GM12892 (cell line): Measurements from ENCODE around the gene KCNQ1OT1.

ENCODE experiments used
- DNase-seq: peaks from one replicate; pipeline ENCODE4 v3.0.0; 2011; ENCODE audit not compliant: insufficient read length
- FAIRE-seq: peaks from 2 replicates; lab custom pipeline; 2011; peaks lifted over from hg19 to GRCh38; lab: Jason Lieb, UNC
- POLR2A ChIP-seq: IDR thresholded peaks from 2 replicates; pipeline ENCODE4 v1.6.1; 2011; ENCODE audit warnings: low read depth, low read length, control low read depth
- POLR2AphosphoS5 ChIP-seq: IDR thresholded peaks from 2 replicates; pipeline ENCODE4 v1.6.1; 2011; ENCODE audit warnings: low read depth, low read length, control low read depth
- TAF1 ChIP-seq: IDR thresholded peaks from 2 replicates; pipeline ENCODE4 v1.6.1; 2011; ENCODE audit warnings: low read depth, mild to moderate bottlenecking, control low read depth, low read length, borderline replicate concordance

The KCNQ1OT1 gene

DNA sequence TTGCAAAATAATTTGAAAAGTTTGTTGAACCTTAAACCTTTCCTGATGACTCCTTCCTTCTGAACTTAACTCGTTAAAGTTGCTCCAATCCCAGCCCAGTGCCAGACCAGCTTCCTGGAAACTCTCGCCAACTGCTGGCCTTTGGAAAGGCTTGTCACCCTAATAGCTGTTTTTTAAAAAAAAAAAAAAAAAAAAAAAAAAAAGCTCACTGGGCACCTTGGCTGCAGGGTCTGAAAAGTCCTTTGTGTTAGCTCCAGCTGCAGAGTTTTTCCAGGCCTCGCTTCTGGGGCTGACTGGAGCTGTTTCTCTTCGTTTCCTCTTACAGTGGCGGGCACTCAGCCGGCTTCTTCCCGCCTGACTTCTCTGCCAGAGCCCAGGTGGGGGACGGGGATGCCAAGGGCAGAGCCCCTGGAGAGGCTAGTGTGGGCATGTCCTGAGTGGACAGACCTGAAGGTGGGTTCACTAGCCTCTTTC is 25.1 kb downstream of the KCNQ1OT1 start:
- DNase-seq (no peak), FAIRE-seq (no peak)
- no peak for TF ChIP-seq TAF1
- no peak for TF ChIP-seq POLR2A
- no peak for TF ChIP-seq POLR2AphosphoS5

DNA sequence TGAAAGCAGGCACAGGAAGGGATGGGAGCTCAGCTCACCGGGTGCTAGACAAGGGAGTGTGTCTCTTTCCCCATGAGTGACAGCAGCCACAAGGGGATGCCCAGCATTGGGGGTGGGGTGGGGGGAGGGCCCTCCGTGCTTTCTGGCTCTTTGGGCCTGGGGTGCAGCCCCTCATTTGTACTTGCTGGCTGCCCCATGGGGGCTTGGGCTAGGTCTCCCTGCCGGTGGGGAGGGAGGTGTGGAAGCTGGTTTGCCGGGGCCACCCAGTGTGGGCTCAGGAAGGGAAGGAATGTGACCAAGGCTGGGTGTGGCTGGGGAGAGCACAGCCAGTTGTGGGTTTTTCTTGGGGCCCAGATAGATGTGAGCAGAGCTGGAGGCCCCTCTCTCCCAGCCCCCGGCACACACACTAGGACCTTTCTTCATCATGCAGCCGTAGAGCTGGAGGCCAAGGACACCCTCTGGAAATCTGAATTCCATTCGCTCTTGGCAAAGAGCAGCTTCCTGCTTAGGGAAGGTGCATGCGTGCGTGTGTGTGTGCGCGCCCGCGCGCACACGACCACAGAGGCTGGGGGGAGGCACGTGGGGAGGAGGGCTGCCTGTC is 25.8 kb downstream of the KCNQ1OT1 start:
- no peak for DNase-seq
- no peak for FAIRE-seq
- no peak for TF ChIP-seq POLR2AphosphoS5
- TF ChIP-seq TAF1: no peak
- no peak for TF ChIP-seq POLR2A

DNA sequence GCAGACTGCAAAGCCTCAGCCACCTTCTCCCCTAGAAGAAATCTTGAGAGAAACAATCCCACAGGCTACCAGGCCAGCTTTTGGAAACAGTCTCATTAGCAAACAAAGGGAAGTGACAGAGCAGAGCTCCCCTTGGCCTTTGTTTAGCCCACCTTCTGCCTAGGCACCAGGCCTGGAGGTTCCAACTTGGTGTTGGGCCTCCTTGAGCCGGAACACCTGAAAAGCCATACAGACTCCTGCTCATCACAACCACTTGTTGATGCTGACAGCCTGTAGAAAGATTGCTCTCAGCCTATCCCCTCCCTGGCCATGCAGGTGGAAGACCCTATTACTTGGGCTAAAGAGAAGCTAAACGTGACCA is 26.6 kb downstream of the KCNQ1OT1 start:
- DNase-seq (no peak), FAIRE-seq (no peak)
- TF ChIP-seq TAF1: no peak
- no peak for TF ChIP-seq POLR2A

DNA sequence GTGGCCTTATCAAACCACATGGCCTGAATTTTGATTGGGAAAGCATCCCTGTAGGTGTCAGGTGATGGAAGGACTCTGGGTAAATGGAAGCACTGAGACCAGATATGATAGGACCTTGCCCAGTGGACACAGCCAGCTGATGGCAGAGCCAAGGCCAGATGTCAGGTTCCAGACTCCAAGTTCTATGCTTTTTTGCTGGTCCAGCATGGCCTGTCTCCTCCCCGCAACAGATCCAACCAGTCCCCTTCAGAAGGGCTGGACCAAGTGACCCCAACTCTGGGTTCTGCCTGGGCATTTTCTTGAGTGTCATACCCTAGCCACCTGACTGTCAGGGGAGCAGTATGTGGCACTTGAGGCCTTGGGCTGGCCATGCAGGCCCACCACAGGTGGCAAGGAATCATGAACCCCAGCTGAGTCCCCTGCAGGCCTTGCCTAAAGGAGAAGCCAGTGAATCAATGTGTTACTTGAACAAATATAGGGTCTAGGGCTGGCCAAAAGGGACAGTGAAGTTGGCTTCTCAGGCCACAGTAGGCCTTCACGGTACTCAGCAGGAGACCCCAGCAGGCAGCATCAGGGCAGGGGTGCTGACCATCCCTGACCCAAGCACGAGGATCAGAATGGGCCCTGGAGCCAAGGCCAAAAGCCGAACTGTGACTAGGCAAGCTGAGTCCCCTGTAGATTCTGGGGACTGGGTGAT is 27.1 kb downstream of the KCNQ1OT1 start:
- no peak for DNase-seq
- no peak for TF ChIP-seq POLR2AphosphoS5
- no peak for TF ChIP-seq POLR2A
- no peak for TF ChIP-seq TAF1
- no peak for FAIRE-seq

DNA sequence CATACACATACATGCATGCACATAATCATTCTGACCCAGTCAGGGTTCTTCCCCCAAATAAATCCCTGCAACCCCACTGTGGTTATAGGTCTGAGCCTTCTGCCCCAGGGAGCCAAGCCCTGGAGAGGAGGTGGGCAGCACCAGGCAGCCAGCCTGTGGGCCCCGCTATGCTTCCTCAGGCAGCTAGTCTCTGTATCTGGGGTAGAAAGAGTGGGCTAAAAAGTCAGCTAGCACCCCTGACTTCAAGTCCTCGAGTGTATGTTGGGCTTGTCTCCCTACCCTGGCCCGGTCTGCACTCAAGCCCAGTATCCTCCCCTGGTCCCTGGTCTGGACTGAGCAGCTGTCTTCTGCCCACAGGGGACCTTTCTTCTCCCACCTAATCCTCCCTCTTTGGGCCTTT is 28.0 kb downstream of the KCNQ1OT1 start:
- FAIRE-seq (no peak), DNase-seq (no peak)
- TF ChIP-seq TAF1 (no peak), POLR2A (no peak)

DNA sequence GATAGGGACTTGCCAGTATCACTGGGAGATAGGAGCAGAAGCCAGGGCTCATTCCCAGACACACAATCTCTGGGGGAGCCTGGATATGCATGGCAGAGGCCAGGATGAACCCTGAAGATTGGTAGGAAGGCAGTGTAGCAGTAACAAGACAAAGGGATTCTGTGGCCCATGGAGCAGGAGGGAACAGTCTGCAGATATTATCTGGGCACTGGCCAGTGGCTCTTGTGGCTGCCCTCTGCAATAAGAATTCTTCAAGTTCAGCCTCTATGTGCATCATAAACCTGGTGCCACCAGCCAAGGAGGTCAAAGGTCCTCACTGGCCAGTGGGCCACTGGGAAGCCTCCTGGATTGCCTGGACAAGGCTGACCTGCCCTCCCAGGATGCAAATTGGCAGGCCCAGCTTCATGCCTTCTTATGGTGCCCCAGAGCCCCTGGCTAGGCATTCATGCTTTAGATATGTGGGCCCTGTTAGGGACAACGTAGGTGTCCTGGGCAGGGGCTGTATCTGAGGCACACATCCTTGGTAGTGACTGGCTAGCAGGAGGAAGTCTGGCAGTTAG is 29.2 kb downstream of the KCNQ1OT1 start:
- no peak for DNase-seq
- no peak for FAIRE-seq
- TF ChIP-seq POLR2AphosphoS5 (no peak), POLR2A (no peak), TAF1 (no peak)

DNA sequence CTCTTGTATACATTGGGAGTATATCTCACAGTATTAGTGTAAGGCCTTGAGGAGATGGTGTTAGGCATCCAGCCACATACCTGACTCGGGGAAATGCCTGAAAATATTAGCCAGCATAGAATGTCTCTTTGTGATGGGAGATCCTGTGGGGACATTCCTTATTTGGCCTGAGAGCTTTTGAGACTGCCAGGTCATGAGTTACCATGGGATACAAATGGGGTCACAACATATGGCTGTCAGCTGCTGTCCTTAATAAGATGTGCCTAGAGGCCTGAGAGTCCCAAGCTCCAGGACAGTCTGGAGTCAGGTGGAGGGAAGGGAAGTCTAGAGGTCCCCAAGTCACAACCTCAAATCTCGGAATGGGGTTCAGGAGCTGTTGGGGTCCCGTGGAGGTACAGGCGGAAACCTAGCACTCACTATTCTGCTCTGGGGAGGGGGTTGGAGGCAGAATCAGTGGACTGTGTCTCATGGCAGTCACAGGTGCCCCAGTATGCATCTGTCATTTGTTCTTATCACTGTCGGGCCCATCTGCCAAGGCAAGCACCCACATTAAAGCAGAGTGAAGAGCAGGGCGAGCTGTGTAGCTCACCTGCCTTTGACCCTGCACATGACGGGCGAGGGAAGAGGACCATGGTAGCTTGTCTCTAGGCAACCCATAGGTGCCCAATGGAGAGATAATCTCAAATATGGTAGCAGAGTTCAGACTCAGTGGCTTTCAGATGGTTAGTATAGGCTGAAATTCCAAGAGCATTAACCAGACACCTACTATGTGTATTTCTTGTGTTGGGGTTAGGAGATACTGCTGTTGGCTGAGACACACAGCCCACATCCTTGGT is 29.9 kb downstream of the KCNQ1OT1 start:
- no peak for DNase-seq
- no peak for FAIRE-seq

DNA sequence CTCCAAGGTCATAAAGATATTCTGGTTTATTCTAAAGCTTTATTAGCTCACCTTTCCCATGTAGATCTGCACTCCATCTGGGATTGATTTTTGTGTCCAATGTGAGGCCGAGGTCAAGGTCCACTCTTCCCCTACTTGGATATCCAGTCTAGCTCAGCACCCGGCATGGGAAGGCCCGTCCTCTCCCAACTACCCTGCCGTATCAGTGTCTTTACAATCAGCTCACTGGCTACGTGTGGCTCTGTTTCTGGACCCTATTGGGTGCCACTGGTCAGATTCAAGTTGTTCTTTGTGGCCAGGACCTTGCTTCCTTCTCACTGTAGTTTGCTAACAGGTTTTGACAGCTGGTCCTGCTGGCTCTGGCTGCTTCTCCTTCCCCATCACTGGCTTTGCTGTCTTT is 30.9 kb downstream of the KCNQ1OT1 start:
- no peak for TF ChIP-seq POLR2AphosphoS5
- TF ChIP-seq POLR2A: no peak
- TF ChIP-seq TAF1: no peak
- FAIRE-seq: no peak
- DNase-seq: no peak

More for the DNA sequence above, 29.9 kb downstream of the KCNQ1OT1 start:
- TF ChIP-seq POLR2A: no peak
- TF ChIP-seq TAF1: no peak
- no peak for TF ChIP-seq POLR2AphosphoS5

DNA sequence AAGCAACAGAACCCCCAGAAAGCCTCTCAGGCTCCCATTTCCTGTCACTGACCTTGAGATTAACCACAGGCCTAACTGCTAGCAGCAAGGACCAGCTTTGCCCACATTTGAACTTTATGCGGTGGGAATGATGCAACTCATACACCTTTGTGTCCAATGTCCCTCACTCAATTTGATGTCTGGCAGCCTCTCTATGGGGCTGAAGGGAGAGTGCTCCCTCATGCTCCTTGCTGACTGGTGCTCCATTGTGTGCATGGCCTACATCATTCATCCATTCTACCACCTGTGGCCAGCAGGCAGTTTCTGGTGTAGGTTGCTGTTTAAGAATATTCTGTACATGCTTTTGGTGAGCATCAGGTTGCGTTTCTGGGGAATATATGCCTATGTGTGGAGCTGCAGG is 31.9 kb downstream of the KCNQ1OT1 start:
- no peak for TF ChIP-seq POLR2A
- TF ChIP-seq TAF1: no peak
- TF ChIP-seq POLR2AphosphoS5: no peak
- no peak for FAIRE-seq
- DNase-seq: no peak

DNA sequence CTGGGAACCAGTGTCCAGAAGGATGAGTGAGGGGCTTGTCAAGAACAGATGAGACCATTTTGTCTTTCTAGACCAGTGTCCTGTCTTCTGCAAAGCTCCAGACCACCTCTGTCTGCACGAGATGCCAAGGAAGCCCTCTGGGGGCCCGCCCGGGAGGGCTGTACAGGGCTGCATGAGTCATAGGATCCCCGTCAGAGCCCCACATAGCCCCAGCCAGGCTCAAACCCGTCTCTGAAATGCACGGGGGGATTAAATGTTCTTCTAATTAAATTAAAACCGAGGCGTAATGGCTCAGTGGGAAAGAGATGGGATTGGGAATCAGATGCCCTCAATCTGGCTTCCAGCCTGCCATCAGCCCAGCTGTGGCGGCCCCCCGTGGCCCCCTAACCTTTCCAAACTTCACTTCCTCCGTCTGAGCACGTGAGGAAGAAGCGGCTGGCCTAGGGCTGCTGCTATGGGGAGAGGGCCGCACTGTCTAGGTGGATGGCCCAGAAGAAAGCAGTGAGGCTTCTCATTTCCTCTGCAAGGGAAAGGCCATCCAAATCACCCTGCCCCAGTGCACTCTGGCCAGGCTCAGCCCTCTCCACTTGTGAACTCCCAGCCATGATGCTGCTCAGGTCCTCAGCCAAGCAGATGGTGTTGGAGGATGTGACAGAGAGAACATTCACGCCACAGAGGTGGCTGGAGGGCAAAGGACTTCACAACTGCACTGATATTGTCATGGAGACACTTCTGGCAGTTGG is 32.8 kb downstream of the KCNQ1OT1 start:
- TF ChIP-seq POLR2A (no peak), POLR2AphosphoS5 (no peak), TAF1 (no peak)
- DNase-seq (no peak), FAIRE-seq (no peak)

DNA sequence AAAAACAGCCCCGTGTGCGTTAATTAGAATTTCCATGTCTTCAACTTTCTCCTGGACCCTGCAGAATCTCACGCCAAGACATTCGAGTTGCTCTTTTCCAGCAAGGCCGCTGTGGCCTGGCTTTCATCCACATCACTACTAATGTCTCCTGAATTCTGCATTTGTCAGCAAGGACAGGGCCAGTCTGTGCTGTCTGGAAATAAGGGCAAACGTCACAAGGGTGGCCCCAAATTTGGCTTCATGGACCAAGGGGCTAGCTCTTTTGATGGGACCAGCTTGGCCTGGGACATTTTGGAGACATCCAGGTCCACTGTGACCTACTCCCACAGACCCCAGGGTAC is 33.4 kb downstream of the KCNQ1OT1 start:
- DNase-seq: no peak
- TF ChIP-seq POLR2A (no peak), POLR2AphosphoS5 (no peak), TAF1 (no peak)
- FAIRE-seq: no peak
